Measurements from ENCODE around the gene CDCP1. TPM values are rescaled to one million over a fixed set of nuclear protein-coding genes. Genes with fewer than 3 reads are reported as not detected.
A peak's percentile ranks its signal among the peaks of the same experiment; 100 is the strongest.

Gene CDCP1
- total RNA-seq, 4 donors from 2014 or later: 2.5 to 4.9 (median 4.2) TPM

DNA sequence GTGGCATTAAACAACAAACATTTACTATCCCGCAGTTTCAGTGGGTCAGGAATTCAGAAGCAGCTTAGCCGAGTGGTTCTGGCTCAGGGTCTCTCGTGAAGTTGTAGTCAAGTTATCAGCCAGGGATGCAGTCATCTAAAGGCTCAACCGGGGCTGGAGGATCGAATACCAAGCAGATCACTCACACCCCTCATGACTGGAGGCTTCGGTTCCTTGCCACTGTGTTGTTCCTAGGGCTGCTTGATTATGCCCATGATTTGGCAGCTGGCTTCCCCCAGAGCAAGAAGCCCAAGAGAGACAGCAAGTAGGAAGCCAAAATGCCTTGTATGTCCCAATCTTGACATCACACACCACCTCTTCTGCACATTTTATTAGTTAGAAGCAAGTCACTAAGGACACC is 33.9 kb upstream of the CDCP1 start:
- no peaks in the 10 kb centered on the region for H3K36me3 ChIP-seq
- H3K27ac ChIP-seq: no peak overlapping the region
- 55 to 100% methylated on average over 1 to 2 of the region's 6 CpGs for WGBS, 2 donors (ENCODE audit: low coverage in 1 of 2)
- H3K4me1 ChIP-seq: peaks cover 0 to 41% (median 0%) of the 10 kb centered on the region in 3 donors
- H3K9me3 ChIP-seq: no peaks in the 10 kb centered on the region
- TF ChIP-seq POLR2A (IDR thresholded peaks at IDR 0.05): no peak
- TF ChIP-seq, protein P1, sequence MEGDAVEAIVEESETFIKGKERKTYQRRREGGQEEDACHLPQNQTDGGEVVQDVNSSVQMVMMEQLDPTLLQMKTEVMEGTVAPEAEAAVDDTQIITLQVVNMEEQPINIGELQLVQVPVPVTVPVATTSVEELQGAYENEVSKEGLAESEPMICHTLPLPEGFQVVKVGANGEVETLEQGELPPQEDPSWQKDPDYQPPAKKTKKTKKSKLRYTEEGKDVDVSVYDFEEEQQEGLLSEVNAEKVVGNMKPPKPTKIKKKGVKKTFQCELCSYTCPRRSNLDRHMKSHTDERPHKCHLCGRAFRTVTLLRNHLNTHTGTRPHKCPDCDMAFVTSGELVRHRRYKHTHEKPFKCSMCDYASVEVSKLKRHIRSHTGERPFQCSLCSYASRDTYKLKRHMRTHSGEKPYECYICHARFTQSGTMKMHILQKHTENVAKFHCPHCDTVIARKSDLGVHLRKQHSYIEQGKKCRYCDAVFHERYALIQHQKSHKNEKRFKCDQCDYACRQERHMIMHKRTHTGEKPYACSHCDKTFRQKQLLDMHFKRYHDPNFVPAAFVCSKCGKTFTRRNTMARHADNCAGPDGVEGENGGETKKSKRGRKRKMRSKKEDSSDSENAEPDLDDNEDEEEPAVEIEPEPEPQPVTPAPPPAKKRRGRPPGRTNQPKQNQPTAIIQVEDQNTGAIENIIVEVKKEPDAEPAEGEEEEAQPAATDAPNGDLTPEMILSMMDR (IDR thresholded peaks at IDR 0.05): no peak
- TF ChIP-seq POLR2AphosphoS5 (IDR thresholded peaks at IDR 0.05): no peak
- no peak for TF ChIP-seq EP300 (IDR thresholded peaks at IDR 0.05)
- no peaks in the 10 kb centered on the region for H3K27me3 ChIP-seq
- ATAC-seq: no peak
- no peak overlapping the region for H3K4me3 ChIP-seq

DNA sequence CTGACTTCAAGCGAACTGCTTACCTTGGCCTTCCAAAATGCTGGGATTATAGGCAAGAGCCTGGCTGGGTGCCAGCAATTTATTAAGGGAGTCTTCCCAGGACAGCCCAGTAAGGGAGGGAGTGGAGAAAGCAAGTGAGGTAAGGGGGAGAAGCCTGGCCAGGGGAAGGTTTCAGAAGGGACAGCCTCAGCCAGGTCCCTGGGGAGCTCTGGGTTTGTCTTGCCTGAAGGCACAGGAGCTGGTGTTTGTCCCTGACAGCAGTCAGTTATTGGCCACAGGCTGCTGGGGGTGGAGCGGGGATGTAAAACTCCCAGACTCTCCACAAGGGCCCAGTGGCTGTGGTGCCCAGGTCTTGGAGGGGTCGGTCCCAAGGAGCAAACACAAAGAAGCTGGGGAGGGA is 33.0 kb upstream of the CDCP1 start:
- TF ChIP-seq, protein P1 (IDR thresholded peaks at IDR 0.05): no peak
- TF ChIP-seq POLR2AphosphoS5 (IDR thresholded peaks at IDR 0.05) (no peak), POLR2A (IDR thresholded peaks at IDR 0.05) (no peak), EP300 (IDR thresholded peaks at IDR 0.05) (no peak)
- Histone ChIP-seq H3K4me1 (peaks cover 0 to 41% (median 0%) of the 10 kb centered on the region in 3 donors), H3K36me3 (no peaks in the 10 kb centered on the region), H3K9me3 (no peaks in the 10 kb centered on the region), H3K27ac (no peak overlapping the region), H3K4me3 (no peak overlapping the region), H3K27me3 (no peaks in the 10 kb centered on the region)
- no peak for ATAC-seq
- 100% methylated on average over 1 of the region's 3 CpGs; no CpG with 5 or more reads in 1 of the 2 donors for WGBS, 2 donors (ENCODE audit: low coverage in 1 of 2)

DNA sequence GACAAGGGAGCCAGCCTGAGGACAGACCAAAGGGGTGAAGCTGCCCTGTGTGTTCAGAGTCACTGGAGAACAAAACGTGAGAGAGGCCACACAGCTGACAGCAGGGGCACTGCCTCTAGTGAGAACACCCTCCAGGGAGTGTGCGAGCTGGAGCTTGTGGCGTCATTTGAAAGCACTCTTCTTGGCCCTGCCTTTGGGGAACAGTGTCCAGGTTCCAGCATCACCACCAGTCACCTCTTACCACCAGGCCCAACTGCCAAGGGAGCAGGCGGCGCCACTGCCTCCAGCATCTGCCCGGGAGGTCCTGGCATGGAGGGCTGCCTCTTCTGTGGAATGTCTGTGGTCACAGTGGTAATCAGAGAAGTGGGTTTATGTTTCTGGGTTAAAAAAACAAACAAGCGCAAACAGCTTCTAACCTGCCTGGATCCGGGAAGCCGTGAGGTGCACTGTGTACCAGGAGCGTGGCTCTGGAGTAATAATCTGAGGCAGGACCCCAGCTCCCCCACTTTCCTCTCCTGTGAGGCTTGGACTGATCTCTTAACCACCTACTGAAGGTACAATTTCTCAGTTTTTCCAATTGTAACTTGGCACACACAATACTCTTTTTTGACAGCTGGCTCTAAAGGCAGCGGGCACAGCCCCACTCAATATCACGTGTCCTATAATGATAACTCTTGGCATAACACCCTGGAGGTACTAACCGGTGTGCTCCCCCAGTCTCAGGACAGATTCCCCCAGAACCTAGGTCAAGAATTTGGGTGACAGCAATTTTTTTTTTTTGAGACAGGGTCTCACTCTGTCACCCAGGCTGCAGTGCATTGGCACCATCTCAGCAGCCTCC is 32.2 kb upstream of the CDCP1 start:
- TF ChIP-seq POLR2A (IDR thresholded peaks at IDR 0.05) (no peak), POLR2AphosphoS5 (IDR thresholded peaks at IDR 0.05) (no peak), EP300 (IDR thresholded peaks at IDR 0.05) (no peak)
- TF ChIP-seq, protein P1 (IDR thresholded peaks at IDR 0.05): no peak
- Histone ChIP-seq H3K27me3 (no peaks in the 10 kb centered on the region), H3K36me3 (no peaks in the 10 kb centered on the region), H3K9me3 (no peaks in the 10 kb centered on the region), H3K4me1 (peaks cover 0 to 36% (median 0%) of the 10 kb centered on the region in 3 donors), H3K27ac (peak overlapping the region; percentile 3 to 56 (median 38)), H3K4me3 (no peak overlapping the region)
- ATAC-seq: peak; percentile 50
- WGBS, 2 donors (ENCODE audit: low coverage in 1 of 2): 47 to 71% methylated on average over 8 to 9 of the region's 13 CpGs

DNA sequence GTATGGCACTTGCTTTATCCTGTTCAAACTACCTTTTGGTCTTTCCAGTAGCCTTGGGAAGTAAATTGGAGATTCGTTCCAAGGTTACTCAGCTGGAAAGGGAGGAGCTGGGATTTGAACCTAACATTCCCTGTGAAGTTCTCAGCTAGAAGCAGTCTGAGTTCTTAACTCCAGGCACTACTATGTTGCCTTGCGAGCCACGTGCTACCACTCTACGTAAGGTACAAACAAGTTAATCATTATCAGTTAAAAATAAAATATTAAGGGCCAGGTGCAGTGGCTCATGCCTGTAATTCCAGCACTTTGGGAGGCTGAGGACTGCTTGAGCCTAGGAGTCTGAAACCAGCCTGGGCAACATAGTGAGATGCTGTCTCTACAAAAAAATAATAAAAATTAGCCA is 30.7 kb upstream of the CDCP1 start:
- WGBS, 2 donors (ENCODE audit: low coverage in 1 of 2): 46 to 50% methylated on average over 1 to 4 of the region's 4 CpGs
- H3K27ac ChIP-seq: no peak overlapping the region
- TF ChIP-seq EP300 (IDR thresholded peaks at IDR 0.05) (no peak), POLR2AphosphoS5 (IDR thresholded peaks at IDR 0.05) (no peak), POLR2A (IDR thresholded peaks at IDR 0.05) (no peak)
- TF ChIP-seq, protein P1 (IDR thresholded peaks at IDR 0.05): no peak
- no peak for ATAC-seq
- H3K36me3 ChIP-seq: no peaks in the 10 kb centered on the region
- H3K4me3 ChIP-seq: no peak overlapping the region
- no peaks in the 10 kb centered on the region for H3K9me3 ChIP-seq
- H3K27me3 ChIP-seq: no peaks in the 10 kb centered on the region
- peaks cover 0 to 25% (median 0%) of the 10 kb centered on the region in 3 donors for H3K4me1 ChIP-seq

DNA sequence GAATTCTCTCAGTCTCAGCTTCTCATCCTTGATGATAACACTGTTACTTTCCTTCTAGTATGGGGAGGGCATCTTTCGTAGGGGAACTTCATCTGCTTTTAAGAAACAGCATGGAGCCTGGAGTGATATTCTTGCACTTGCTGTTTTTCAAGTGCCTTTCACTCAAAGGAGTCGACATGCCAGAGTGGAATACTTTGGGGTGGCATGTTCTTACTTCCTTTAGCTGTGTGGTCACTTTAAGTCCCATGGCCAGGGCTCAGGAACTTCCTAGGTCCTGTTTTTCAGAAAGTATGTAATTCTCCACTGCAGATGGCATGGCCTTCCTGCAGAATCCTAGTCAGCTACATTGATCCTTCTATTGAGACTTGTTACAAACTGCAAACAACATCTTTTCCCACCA is 28.1 kb upstream of the CDCP1 start:
- no peak for ATAC-seq
- H3K27me3 ChIP-seq: no peaks in the 10 kb centered on the region

More for the DNA sequence above, 28.1 kb upstream of the CDCP1 start:
- Histone ChIP-seq H3K27ac (no peak overlapping the region), H3K36me3 (no peaks in the 10 kb centered on the region), H3K9me3 (no peaks in the 10 kb centered on the region), H3K4me1 (peaks cover 0 to 30% (median 0%) of the 10 kb centered on the region in 3 donors), H3K4me3 (no peak overlapping the region)
- WGBS, 2 donors (ENCODE audit: low coverage in 1 of 2): 28 to 54% methylated on average over 2 of the region's 2 CpGs
- TF ChIP-seq POLR2AphosphoS5 (IDR thresholded peaks at IDR 0.05): no peak
- TF ChIP-seq POLR2A (IDR thresholded peaks at IDR 0.05): no peak
- TF ChIP-seq EP300 (IDR thresholded peaks at IDR 0.05): no peak
- TF ChIP-seq, protein P1 (IDR thresholded peaks at IDR 0.05): no peak

Measured in gastroesophageal sphincter (tissue), 4 donors.